ENCODE results near the gene SGMS1.

- TF ChIP-seq CTCF (IDR thresholded peaks at IDR 0.05; ENCODE audit: low read depth, low read length, poor library complexity, severe bottlenecking), result no peak
- TF ChIP-seq EZH2phosphoT487 (IDR thresholded peaks at IDR 0.05; ENCODE audit: borderline replicate concordance, low read length), result no peak
Measured at GRCh38 chr10:50322077-50322476, 301.7 kb downstream of the SGMS1 start.

All from DOHH2 (cell line).